Liver (tissue), 9 donors: ENCODE results near the gene CCDC63. TPM values are rescaled to one million over a fixed set of nuclear protein-coding genes. Genes with fewer than 3 reads are reported as not detected.

Experiments
- DNase-seq: peaks from one replicate; pipeline ENCODE4 v3.0.0-alpha.2; 2017; ENCODE audit warnings: low spot score
- H3K27ac ChIP-seq, 2 donors: one replicate each; pipeline ENCODE4 v1.7.0; 2013; ENCODE audit warnings: inconsistent platforms in 2 of 2, low read length in 2 of 2, control low read depth in 1 of 2, low read depth in 1 of 2, mild to moderate bottlenecking in 1 of 2
- H3K27me3 ChIP-seq, 4 donors: one replicate each; pipeline versions ENCODE4 v1.6.1 to v1.7.0; 2013; ENCODE audit warnings: low read length in 3 of 4, inconsistent platforms in 1 of 4, mild to moderate bottlenecking in 1 of 4, moderate library complexity in 1 of 4; ENCODE audit not compliant: control insufficient read depth in 4 of 4, insufficient read depth in 4 of 4
- H3K36me3 ChIP-seq, 4 donors: one replicate each; pipeline versions ENCODE4 v1.6.1 to v1.7.0; 2013; ENCODE audit warnings: low read length in 3 of 4, mild to moderate bottlenecking in 3 of 4, low read depth in 1 of 4, moderate library complexity in 1 of 4; ENCODE audit not compliant: control insufficient read depth in 4 of 4, insufficient read depth in 3 of 4
- H3K4me1 ChIP-seq, 4 donors: one replicate each; pipeline versions ENCODE4 v1.6.1 to v1.7.0; 2013; ENCODE audit warnings: low read length in 3 of 4, mild to moderate bottlenecking in 3 of 4, moderate library complexity in 1 of 4; ENCODE audit not compliant: control insufficient read depth in 4 of 4, insufficient read depth in 4 of 4
- H3K4me3 ChIP-seq, 3 donors: one replicate each; pipeline versions ENCODE4 v1.6.1 to v1.7.0; 2013; ENCODE audit warnings: low read length in 3 of 3, control low read depth in 1 of 3, low read depth in 1 of 3, mild to moderate bottlenecking in 1 of 3
- H3K9ac ChIP-seq, 2 donors: one replicate each; pipeline ENCODE4 v1.7.0; 2013; ENCODE audit warnings: low read length in 2 of 2, mild to moderate bottlenecking in 2 of 2, moderate library complexity in 2 of 2, control low read depth in 1 of 2, low read depth in 1 of 2
- H3K9me3 ChIP-seq, 4 donors: one replicate each; pipeline versions ENCODE4 v1.6.1 to v1.7.0; 2013; ENCODE audit warnings: low read length in 3 of 4; ENCODE audit not compliant: control insufficient read depth in 4 of 4
- ATF3 ChIP-seq: IDR thresholded peaks from 2 replicates; pipeline ENCODE4 v1.6.1; 2016; ENCODE audit warnings: antibody characterized with exemption
- EGR1 ChIP-seq, 2 donors: IDR thresholded peaks; 2 replicates each; pipeline ENCODE4 v1.6.1; 2016 to 2018; ENCODE audit warnings: antibody characterized with exemption in 2 of 2, low read depth in 2 of 2
- FOXA1 ChIP-seq: IDR thresholded peaks from 2 replicates; pipeline ENCODE4 v1.6.1; 2016; ENCODE audit warnings: antibody characterized with exemption
- FOXA2 ChIP-seq: IDR thresholded peaks from 2 replicates; pipeline ENCODE4 v1.6.1; 2016; ENCODE audit warnings: antibody characterized with exemption
- GABPA ChIP-seq, 2 donors: IDR thresholded peaks in 1 of 2; conservative IDR thresholded peaks in 1 of 2; 2 replicates each; pipeline ENCODE4 v1.6.1; 2016; ENCODE audit warnings: antibody characterized with exemption in 2 of 2, mild to moderate bottlenecking in 1 of 2, moderate library complexity in 1 of 2
- HNF4A ChIP-seq, 2 donors: conservative IDR thresholded peaks; 2 replicates each; pipeline ENCODE4 v1.6.1; 2016; ENCODE audit warnings: antibody characterized with exemption in 2 of 2, mild to moderate bottlenecking in 2 of 2
- JUND ChIP-seq, 2 donors: IDR thresholded peaks; 2 replicates each; pipeline ENCODE4 v1.6.1; 2016; ENCODE audit warnings: antibody characterized with exemption in 2 of 2
- NR2F2 ChIP-seq: IDR thresholded peaks from 2 replicates; pipeline ENCODE4 v1.6.1; 2016; ENCODE audit warnings: antibody characterized with exemption
- RAD21 ChIP-seq, 2 donors: IDR thresholded peaks; 2 replicates each; pipeline ENCODE4 v1.6.1; 2016; ENCODE audit warnings: antibody characterized with exemption in 2 of 2, mild to moderate bottlenecking in 2 of 2
- REST ChIP-seq: IDR thresholded peaks from 2 replicates; pipeline ENCODE4 v1.6.1; 2016; ENCODE audit warnings: antibody characterized with exemption, mild to moderate bottlenecking
- RXRA ChIP-seq, 2 donors: IDR thresholded peaks; 2 replicates each; pipeline ENCODE4 v1.6.1; 2017 to 2018; ENCODE audit warnings: antibody characterized with exemption in 2 of 2, mild to moderate bottlenecking in 1 of 2
- SP1 ChIP-seq: IDR thresholded peaks from 2 replicates; pipeline ENCODE4 v1.6.1; 2018; ENCODE audit warnings: antibody characterized with exemption, mild to moderate bottlenecking
- TAF1 ChIP-seq: conservative IDR thresholded peaks from 2 replicates; pipeline ENCODE4 v1.6.1; 2016; ENCODE audit warnings: antibody characterized with exemption, mild to moderate bottlenecking
- YY1 ChIP-seq: IDR thresholded peaks from 2 replicates; pipeline ENCODE4 v1.6.1; 2016; ENCODE audit warnings: antibody characterized with exemption, mild to moderate bottlenecking
- WGBS: extraction: QIAGEN DNeasy Blood & Tissue Kit; methylation state at CpG from one replicate; pipeline ENCODE4 v1.1.7; 2013; 5-methylcytosine and 5-hydroxymethylcytosine counted together
- polyA plus RNA-seq, 2 donors: library from polyadenylated mRNA; stranded (reverse) in 1 of 2; unstranded in 1 of 2; fragments of 200-250 nt in 1 of 2; fragments of >200 nt in 1 of 2; fragmentation: Nextera tagmentation in 1 of 2; extraction: Ambion mirVana in 1 of 2; gene quantifications; one replicate each; pipeline versions ENCODE4 v1.2.1 to v1.2.3, GENCODE V29; 2013 to 2015
- total RNA-seq, 2 donors: library from RNA; depleted of rRNA; stranded (reverse); fragments of >200 nt; gene quantifications; one replicate each; pipeline ENCODE4 v1.2.3, GENCODE V29; 2014
- TF ChIP-seq, protein P1 (sequence below): IDR thresholded peaks from 2 replicates; pipeline ENCODE4 v1.6.1; 2016; ENCODE audit warnings: antibody characterized with exemption
- TF ChIP-seq, protein P2 (sequence below): fragments of 150-350 bp; IDR thresholded peaks from 2 replicates; pipeline ENCODE4 v1.5.1; 2017; ENCODE audit warnings: improper control_type of control experiment, low read depth, low read length; ENCODE audit not compliant: missing input control
- donor health status: healthy.
- donor health status: healthy.
- donor health status: healthy.
- donor health status: healthy.
- donor health status: healthy.

Gene CCDC63
- total and polyA plus RNA-seq, 4 donors, result not detected

DNA sequence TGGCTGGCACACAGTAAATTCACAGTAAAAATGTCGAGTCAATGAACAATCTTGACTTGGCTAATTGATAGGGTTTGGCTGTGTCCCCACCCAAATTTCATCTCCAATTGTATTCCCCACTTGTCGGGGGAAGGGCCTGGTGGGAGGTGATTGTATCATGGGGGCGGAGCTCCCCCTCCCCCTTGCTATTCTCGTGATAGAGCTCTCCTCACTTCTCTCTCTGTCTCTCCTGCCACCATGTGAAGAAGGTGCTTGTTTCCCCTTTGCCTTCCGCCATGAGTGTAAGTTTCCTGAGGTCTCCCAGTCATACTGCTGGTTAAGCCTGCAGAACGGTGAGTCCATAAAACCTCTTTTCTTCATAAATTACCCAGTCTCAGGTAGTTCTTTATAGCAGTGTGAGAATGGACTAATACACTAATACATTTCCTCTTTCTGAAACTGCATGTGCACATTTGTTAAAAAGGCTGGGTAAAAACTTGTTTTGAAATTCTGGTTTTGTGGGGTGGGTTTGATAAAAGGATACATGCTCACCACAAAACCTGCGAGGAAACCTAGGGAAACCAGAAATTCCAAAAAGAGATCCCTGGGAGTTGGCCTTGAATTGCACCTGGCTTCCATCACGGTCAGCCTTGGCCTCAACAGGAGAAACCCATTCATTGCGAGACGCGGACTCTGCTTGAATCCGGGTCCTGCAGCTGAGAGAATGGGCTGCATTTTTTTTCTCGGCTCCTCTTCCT, 89.7 kb downstream of the CCDC63 start:
- WGBS, result 47% methylated on average over 13 of the region's 13 CpGs
- DNase-seq, result no peak
- TF ChIP-seq GABPA (IDR thresholded peaks at IDR 0.05 in 1 of 2, conservative IDR thresholded peaks at IDR 0.05 in 1 of 2), result no peak
- no peak for TF ChIP-seq RXRA (IDR thresholded peaks at IDR 0.05)
- TF ChIP-seq, protein P1, sequence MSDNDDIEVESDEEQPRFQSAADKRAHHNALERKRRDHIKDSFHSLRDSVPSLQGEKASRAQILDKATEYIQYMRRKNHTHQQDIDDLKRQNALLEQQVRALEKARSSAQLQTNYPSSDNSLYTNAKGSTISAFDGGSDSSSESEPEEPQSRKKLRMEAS, result no peak
- TF ChIP-seq ATF3, result no peak
- TF ChIP-seq REST, result no peak
- no peak for TF ChIP-seq JUND (IDR thresholded peaks at IDR 0.05)
- TF ChIP-seq FOXA2, result no peak
- TF ChIP-seq RAD21 (IDR thresholded peaks at IDR 0.05), result no peak
- Histone ChIP-seq H3K9ac (no peak overlapping the region), H3K4me1 (peaks cover 0 to 3% (median 0%) of the 10 kb centered on the region in 4 donors), H3K27ac (no peak overlapping the region), H3K27me3 (no peaks in the 10 kb centered on the region), H3K4me3 (no peak overlapping the region), H3K36me3 (no peaks in the 10 kb centered on the region), H3K9me3 (no peaks in the 10 kb centered on the region)

- no peak overlapping the region for H3K9ac ChIP-seq
- TF ChIP-seq EGR1 (IDR thresholded peaks at IDR 0.05; ENCODE audit: low read depth in 2 of 2) (no peak), TAF1 (no peak), GABPA (IDR thresholded peaks at IDR 0.05 in 1 of 2, conservative IDR thresholded peaks at IDR 0.05 in 1 of 2) (no peak), FOXA2 (no peak), NR2F2 (no peak), YY1 (no peak), SP1 (no peak), HNF4A (conservative IDR thresholded peaks at IDR 0.05) (no peak), RAD21 (IDR thresholded peaks at IDR 0.05) (peak; percentile 85 to 91), JUND (IDR thresholded peaks at IDR 0.05) (no peak), FOXA1 (no peak)
- TF ChIP-seq, protein P2, sequence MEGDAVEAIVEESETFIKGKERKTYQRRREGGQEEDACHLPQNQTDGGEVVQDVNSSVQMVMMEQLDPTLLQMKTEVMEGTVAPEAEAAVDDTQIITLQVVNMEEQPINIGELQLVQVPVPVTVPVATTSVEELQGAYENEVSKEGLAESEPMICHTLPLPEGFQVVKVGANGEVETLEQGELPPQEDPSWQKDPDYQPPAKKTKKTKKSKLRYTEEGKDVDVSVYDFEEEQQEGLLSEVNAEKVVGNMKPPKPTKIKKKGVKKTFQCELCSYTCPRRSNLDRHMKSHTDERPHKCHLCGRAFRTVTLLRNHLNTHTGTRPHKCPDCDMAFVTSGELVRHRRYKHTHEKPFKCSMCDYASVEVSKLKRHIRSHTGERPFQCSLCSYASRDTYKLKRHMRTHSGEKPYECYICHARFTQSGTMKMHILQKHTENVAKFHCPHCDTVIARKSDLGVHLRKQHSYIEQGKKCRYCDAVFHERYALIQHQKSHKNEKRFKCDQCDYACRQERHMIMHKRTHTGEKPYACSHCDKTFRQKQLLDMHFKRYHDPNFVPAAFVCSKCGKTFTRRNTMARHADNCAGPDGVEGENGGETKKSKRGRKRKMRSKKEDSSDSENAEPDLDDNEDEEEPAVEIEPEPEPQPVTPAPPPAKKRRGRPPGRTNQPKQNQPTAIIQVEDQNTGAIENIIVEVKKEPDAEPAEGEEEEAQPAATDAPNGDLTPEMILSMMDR, result peak; percentile 88
- TF ChIP-seq, protein P1, result no peak
- H3K27ac ChIP-seq, result no peak overlapping the region
- H3K36me3 ChIP-seq, result no peaks in the 10 kb centered on the region
- H3K4me1 ChIP-seq, result peaks cover 0 to 3% (median 0%) of the 10 kb centered on the region in 4 donors
- 4% methylated on average over 21 of the region's 21 CpGs for WGBS
- no peaks in the 10 kb centered on the region for H3K27me3 ChIP-seq
- DNase-seq, result peak; percentile 70
- no peaks in the 10 kb centered on the region for H3K9me3 ChIP-seq
- H3K4me3 ChIP-seq, result no peak overlapping the region
These were observed 90.4 kb downstream of the CCDC63 start for GRCh38 chr12:110937104-110937641.
